Fibroblast of skin of abdomen (primary cell): ENCODE data around the gene TPSAB1.

Experiments used
- DNase-seq: peaks from one replicate; pipeline ENCODE4 v3.0.0-alpha.2; 2013

The TPSAB1 gene

GRCh38 chr16:1288813-1289476, 48.4 kb downstream of the TPSAB1 start:
- DNase-seq: no peak

DNA sequence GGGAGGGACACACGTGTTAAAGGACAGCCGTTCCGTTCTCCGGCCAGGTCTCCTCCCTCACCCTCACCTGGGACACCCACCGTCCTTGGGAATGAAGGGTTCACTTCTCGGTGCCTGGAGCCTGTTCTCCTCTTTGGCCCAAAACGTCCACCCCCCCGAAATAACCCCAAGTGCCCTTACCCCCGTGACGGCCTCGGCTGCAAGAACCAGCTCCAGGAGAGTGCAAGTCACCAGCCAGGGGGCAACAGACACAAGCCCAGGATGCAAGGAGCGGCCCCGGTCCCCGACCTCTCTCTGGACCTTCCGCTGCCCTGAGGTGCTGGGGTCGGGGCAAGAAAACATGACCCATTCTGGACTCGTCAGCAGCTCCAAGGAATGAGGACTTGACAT, 49.0 kb downstream of the TPSAB1 start:
- no peak for DNase-seq

- no peak for DNase-seq
These were observed 49.6 kb downstream of the TPSAB1 start for GRCh38 chr16:1290063-1290501.

DNA sequence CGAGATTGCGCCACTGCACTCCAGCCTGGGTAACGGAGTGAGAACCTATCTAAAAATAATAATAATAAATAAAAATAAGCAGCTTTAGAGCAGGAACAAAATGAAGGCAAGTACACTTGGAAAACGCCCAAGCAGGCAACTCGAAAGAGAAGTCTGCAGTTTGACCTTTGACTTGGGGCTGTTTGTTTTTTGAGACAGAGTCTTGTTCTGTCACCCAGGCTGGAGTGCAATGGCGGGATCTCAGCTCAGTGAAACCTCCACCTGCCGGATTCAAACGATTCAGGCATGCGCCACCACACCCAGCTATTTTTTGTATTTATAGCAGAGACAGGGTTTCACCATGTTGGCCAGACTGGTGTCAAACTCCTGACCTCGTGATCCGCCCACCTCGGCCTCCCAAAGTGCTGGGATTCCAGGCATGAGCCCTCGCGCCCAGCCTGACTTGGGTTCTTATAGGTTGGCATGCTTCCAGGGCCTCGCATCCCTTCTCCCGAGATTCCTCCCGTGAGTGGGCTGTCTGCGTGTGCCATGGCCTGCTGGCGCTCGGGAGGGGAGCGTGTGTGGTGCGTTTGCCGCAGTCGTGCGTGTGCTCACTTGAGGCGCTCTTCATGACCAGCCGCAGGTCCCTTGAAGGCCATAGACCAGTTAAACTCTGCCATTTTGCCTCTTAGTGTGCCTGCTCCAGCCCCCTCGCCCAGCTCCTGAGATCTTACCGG, 50.5 kb downstream of the TPSAB1 start:
- no peak for DNase-seq

DNA sequence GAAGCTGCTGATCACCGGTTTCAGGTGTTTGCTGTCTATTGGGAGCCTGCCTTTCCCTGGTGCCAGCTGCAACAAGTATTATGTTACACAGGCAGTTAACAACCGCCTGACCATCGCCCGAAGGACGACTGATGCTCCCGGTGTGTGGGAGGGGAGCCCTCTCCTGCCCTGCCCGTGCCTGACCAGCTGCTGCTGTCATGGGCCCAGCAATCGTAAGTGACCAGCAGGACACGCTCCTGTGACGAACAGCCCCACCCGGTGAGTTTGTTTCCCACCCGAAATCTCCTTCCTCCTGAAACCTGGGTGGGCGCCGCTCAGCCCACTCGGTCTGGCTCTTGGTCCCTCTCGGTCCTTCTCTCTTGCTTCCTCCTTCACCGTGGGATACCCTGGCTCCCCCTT, 51.1 kb downstream of the TPSAB1 start:
- no peak for DNase-seq
